ENCODE results near the gene NPEPPS.

Gene NPEPPS

DNA sequence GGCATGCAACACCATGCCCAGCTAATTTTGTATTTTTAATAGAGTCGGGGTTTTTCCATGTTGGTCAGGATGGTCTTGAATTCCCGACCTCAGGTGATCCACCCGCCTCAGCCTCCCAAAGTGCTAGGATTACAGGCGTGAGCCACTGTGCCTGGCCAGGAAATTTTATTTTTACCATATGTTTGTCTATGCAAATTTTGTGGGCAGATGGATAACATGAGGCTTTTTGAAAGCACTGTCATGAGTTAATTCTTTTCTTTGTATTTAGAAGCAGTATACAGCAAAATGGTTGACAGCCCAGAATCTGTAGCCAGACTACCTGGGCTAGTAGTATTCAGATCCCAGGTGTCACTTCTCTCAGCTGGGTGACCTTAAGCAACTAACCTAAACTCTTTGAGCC is 110.3 kb downstream of the NPEPPS start:
- TF ChIP-seq, protein P1, sequence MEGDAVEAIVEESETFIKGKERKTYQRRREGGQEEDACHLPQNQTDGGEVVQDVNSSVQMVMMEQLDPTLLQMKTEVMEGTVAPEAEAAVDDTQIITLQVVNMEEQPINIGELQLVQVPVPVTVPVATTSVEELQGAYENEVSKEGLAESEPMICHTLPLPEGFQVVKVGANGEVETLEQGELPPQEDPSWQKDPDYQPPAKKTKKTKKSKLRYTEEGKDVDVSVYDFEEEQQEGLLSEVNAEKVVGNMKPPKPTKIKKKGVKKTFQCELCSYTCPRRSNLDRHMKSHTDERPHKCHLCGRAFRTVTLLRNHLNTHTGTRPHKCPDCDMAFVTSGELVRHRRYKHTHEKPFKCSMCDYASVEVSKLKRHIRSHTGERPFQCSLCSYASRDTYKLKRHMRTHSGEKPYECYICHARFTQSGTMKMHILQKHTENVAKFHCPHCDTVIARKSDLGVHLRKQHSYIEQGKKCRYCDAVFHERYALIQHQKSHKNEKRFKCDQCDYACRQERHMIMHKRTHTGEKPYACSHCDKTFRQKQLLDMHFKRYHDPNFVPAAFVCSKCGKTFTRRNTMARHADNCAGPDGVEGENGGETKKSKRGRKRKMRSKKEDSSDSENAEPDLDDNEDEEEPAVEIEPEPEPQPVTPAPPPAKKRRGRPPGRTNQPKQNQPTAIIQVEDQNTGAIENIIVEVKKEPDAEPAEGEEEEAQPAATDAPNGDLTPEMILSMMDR (IDR thresholded peaks at IDR 0.05; ENCODE audit: insufficient read depth, low read depth, low read length, missing control alignments) = no peak
- DNase-seq (ENCODE audit: low read depth) = no peak

GRCh38 chr17:47643116-47643515 is 112.2 kb downstream of the NPEPPS start:
- TF ChIP-seq, protein P1 (IDR thresholded peaks at IDR 0.05; ENCODE audit: insufficient read depth, low read depth, low read length, missing control alignments) = no peak
- H3K4me3 ChIP-seq (ENCODE audit: low read depth, low read length) = no peak overlapping the region
- DNase-seq (ENCODE audit: low read depth) = no peak

More for the DNA sequence above, 110.3 kb downstream of the NPEPPS start:
- no peak overlapping the region for H3K4me3 ChIP-seq (ENCODE audit: low read depth, low read length)

DNA sequence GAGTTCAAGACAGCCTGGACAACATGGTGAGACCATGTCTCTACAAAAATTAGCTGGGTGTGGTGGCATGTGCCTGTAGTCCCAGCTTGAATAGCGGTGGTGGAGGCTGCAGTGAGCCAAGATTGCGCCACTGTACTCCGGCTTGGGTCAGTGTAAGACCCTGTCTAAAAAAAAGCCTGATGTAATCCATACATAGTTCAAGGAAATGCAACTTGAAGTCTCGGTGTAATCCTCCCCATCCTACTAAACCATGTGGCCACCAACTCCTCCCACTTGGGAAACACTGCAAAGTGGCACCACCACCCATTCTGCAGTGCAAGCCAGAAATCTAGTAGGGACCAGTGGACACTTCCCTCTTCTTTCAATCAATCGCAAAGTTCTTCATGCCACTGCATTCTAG is 113.4 kb downstream of the NPEPPS start:
- no peak for DNase-seq (ENCODE audit: low read depth)
- TF ChIP-seq, protein P1 (IDR thresholded peaks at IDR 0.05; ENCODE audit: insufficient read depth, low read depth, low read length, missing control alignments) = no peak
- H3K4me3 ChIP-seq (ENCODE audit: low read depth, low read length) = no peak overlapping the region

- DNase-seq (ENCODE audit: low read depth) = peak; percentile 100
- H3K4me3 ChIP-seq (ENCODE audit: low read depth, low read length) = peak within 1 kb of the TSS; percentile 83
- TF ChIP-seq, protein P1 (IDR thresholded peaks at IDR 0.05; ENCODE audit: insufficient read depth, low read depth, low read length, missing control alignments) = no peak
Observed at GRCh38 chr17:47649153-47649971, 118.5 kb downstream of the NPEPPS start, which contains the start of gene KPNB1. Gene KPNB1 (plus strand): TSS chr17:47649919. CDS start chr17:47650245, 326 bp downstream.

DNA sequence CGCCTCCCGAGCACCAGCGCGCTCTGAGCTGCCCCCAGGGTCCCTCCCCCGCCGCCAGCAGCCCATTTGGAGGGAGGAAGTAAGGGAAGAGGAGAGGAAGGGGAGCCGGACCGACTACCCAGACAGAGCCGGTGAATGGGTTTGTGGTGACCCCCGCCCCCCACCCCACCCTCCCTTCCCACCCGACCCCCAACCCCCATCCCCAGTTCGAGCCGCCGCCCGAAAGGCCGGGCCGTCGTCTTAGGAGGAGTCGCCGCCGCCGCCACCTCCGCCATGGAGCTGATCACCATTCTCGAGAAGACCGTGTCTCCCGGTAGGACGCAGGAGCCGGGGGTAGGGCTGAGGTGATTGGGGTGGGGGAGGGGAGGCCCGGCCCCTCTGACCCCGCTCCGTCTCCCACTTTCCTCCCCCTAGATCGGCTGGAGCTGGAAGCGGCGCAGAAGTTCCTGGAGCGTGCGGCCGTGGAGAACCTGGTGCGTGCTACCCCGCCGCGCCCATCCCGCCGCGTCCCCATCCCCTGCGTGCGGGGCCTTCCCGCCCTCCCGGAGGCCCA is 119.1 kb downstream of the NPEPPS start:
- DNase-seq (ENCODE audit: low read depth) = peak; percentile 80
- H3K4me3 ChIP-seq (ENCODE audit: low read depth, low read length) = peak overlapping the region; percentile 83
- TF ChIP-seq, protein P1 (IDR thresholded peaks at IDR 0.05; ENCODE audit: insufficient read depth, low read depth, low read length, missing control alignments) = no peak

GRCh38 chr17:47650525-47651522 is 119.9 kb downstream of the NPEPPS start:
- TF ChIP-seq, protein P1 (IDR thresholded peaks at IDR 0.05; ENCODE audit: insufficient read depth, low read depth, low read length, missing control alignments) = no peak
- H3K4me3 ChIP-seq (ENCODE audit: low read depth, low read length) = peak overlapping the region; percentile 83
- peak; percentile 99 for DNase-seq (ENCODE audit: low read depth)

All from GM12865 (cell line).